Measurements from ENCODE around the gene GPR143. TPM values are rescaled to one million over a fixed set of nuclear protein-coding genes. Genes with fewer than 3 reads are reported as not detected.
"Not testable (repeated sequence)": the region's sequence is repeated elsewhere in the genome, so short reads cannot be mapped to it uniquely, and the experiment has no call there.

GPR143 gene
- total RNA-seq, 1 donor from 2014 or later = 2.2 TPM

DNA sequence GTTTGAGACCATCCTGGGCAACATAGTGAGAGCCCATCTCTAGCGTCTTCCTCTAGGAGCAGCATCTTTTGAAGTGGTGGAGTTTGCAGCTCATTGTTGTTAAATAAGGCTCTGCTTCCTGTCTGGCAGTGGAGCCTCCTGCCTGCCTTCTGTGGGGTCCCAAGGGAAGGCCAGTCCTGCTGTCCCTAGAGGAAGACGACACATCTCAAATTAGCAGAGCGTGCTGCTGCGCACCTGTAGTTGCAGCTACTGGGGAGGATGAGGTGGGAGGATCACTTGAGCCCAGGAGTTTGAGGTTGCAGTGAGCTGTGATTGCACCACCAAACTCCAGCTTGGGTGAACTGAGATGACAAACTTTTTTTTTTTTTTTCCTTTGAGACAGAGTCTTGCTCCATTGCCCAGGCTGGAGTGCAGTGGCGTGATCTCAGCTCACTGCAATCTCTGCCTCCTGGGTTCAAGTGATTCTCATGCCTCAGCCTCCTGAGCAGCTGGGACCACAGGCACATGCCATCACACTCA, 2.7 kb upstream of the GPR143 start:
- DNase-seq (ENCODE audit: low read depth in 2 of 2) = not testable (repeated sequence)

DNA sequence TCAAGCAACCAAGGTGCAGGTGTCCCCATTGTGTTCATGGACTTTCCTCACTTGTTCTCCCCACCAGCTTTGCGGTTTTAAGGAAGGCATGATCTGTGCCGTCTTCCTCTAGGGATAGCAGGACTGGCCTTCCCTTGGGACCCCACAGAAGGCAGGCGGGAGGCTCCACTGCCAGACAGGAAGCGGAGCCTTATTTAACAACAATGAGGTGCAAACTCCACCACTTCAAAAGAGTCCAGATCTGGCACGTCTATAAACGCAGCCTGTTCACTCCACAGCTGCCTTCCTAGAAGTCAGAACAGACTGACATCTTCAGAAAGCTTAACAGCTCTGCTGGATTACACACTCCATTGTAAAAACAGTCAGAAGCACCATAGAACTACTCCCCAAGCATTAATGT, 1.7 kb upstream of the GPR143 start:
- DNase-seq (ENCODE audit: low read depth in 2 of 2) = peak in 1 of 2 donors; percentile 47

DNA sequence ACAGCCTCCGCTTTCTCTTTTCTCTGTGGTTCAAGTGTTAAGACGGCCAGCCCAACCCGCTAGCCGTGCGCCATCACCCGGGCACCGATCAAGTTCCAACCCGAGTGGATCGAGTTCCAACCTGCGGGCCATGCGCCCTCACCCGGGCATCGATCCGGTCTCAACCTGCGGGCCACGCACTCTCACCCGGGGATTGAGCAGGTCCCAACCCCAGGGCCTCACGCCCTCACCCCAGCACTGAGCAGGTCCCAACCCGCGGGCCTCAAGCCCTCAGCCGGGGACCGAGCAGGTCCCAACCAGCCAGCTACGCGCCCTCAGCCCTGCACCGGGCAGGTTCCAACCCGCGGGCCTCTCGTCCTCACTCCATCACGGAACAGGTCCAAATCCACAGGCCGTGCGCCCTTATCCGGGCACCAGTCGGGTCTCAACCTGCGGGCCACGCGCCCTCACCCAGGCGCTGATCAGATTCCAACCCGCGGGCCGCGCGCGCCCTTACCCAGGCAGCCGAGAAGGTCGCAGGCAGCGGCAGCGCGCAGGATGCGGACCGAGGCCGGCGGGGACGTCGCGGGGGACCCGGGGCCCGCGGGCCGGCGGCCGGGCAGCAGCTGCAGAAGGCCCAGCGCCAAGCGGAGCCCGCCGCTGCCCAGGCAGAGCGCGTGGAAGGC, 443 bp downstream of the GPR143 start:
- DNase-seq (ENCODE audit: low read depth in 2 of 2) = no peak

DNA sequence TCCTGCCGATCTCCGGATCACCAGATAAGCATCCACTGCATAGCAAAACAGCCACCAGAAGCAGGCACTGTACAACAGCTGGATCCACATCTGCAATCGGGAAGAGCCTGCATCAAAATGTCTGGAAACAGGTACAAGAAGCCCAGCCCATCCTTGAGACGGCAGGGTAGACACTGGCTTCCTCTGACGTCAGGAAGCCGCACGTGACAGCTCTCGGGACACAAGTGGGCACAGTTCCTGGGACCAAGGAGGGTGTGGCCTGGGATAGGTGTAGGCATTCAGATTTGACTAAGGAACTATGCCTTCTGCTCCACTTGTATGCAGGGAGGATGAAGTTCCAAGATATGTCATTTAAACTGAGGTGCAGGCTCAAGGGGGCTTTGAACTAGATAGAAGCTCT, 6.3 kb downstream of the GPR143 start:
- no peak for DNase-seq (ENCODE audit: low read depth in 2 of 2)

DNA sequence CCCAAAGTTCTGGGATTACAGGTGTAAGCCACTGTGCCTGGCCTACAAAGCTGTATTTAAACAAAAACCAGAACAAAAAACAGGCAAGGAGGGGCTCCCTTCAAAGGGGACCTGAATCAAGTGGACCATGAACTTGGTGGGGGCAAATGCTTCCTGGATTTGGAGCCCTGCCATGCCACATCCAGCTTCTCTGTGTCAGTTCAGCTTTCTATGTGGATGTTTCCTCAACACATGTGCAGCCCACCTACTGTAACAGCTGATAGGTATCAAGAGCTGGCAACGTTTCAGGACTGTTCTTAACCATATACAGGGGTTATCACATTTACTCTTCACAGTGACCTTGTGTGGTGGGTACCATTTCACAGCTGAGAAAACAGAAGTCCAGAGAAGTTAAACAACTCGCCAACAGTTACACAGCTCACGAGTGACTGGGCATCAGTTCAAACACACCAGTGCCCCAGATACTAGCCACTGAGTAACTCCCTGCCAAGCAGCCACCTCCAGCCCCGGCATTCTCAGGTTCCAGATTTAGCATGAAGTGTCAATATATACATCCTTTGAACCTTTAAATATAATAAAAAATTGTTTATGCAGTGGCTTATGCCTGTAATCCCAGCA, 7.5 kb downstream of the GPR143 start:
- DNase-seq (ENCODE audit: low read depth in 2 of 2) = no peak

DNA sequence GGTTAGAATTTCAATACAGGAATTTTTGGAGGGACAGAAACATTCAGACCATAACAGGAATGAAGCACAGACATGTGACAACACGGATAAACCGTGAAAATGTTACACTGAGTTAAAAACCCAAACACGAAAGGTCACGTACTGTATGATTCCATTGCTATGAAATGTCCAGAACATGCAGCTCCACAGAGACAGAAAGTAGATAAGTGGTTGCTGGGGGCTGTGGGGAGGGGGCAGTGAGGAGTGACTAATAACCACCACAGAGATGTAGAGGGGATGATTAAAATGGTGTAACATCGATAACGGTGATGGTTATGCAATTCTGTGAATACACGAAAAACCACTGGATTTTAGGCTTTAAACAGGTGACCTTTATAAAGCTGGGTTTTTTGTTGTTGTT, 8.3 kb downstream of the GPR143 start:
- no peak for DNase-seq (ENCODE audit: low read depth in 2 of 2)

DNA sequence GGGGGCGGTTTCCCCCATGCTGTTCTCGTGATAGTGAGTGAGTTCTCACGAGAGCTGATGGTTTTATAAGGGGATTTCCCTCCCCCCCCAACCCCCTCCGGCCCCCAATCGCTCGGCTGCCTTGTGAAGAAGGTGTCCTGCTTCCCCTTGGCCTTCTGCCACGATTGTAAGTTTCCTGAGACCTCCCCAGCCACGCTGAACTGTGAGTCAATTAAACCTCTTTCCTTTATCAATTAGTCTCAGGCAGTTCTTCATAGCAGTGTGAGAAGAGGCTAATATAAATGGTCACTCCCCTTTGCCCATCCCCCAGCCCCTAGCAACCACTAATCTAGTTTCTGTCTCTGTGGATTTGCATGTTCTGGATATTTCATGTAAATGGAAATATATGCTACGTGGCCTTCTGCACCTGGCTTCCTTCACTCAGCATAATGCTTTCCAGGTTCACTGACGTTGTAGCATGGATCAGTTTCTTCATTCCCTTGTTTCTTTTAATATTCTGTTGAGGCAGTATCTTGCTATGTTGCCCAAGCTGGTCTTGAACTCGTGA, 16.4 kb downstream of the GPR143 start:
- peak; percentile 23 to 63 for DNase-seq (ENCODE audit: low read depth in 2 of 2)

DNA sequence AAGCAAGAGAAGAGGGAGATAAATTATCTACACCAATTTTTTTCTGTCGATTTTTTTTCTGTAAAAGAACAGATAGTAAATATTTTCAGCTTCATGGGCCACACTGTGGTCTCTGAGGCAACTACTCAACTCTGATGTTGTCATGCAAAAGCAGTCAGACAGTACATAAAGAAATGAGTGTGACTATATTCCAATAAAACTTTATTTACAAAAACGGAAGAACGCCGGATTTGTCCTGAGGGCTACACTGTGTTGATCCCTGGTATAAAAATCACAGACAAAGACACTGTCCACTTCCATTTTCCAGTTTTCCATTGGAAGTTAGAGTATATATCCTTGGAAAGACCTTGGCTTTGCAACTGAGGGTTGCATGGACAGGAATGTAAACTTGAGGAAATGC, 18.0 kb downstream of the GPR143 start:
- DNase-seq (ENCODE audit: low read depth in 2 of 2) = no peak

DNA sequence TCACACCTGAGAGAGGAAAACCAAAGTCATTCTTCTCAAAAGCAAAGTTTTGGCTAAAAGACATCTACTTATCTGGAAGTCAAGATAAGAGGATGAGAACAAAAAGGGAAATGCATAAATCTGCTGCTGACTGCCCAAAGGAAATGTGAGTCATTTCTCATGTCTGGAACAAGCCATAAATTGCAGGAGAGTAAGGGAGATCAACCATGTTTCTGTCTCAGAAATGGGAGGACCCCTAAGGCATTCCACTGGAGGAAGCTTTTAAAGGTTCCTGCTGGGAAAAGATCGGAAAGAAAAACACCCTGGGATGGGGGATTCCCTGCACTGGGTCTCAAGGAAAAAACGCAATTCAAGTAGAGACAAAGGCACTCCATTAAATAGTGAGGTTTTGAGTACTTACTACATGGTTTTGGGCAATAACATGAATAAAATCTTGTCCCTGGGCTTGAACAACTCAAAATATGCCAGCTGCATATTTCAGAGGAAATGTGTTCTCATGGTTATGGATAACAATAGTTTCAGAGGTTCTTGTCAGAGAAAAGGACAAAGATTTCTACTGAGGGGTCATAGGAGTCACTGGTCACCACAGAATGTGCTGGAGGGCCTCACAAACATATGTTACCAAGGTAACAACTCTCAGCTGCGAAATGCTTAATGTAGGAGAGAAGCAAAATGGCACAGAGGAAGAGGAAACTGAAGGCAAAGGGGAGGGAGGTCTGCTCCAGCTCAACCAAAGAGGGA, 19.3 kb downstream of the GPR143 start:
- DNase-seq (ENCODE audit: low read depth in 2 of 2) = peak; percentile 90 to 92

DNA sequence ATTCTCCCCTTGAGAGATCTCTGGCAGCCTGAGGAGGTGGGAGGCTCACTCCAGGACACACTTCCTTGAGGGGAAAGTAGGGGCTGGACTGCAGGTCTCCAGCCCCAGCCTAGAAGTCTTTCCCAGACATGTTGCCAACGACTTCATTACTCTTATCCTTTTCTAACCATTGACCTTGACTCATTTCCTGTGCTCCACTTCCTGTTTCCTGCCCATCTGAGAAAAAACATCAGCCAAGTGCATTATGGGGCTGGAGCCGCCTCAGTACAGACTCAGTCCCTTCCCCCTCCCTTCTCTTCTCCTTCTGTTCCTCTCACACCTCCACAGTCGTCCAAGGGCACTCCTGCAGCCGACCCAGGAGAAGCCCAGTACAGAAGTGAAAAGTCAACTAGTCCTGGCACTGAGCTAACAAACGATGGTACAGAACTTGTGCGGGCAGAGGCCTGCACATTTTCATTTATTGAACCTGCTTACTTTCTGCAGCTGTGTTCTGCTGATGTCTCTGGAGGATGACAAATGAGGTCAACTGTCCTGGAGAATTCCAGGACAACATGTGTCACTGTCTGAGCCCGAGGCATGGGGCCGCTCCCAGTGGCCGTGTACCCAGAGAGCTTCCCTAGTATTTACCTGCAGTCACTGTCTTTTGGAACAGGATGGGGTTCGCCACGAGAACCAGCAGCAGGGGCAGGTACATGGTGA, 20.1 kb downstream of the GPR143 start:
- peak; percentile 77 to 95 for DNase-seq (ENCODE audit: low read depth in 2 of 2)

DNA sequence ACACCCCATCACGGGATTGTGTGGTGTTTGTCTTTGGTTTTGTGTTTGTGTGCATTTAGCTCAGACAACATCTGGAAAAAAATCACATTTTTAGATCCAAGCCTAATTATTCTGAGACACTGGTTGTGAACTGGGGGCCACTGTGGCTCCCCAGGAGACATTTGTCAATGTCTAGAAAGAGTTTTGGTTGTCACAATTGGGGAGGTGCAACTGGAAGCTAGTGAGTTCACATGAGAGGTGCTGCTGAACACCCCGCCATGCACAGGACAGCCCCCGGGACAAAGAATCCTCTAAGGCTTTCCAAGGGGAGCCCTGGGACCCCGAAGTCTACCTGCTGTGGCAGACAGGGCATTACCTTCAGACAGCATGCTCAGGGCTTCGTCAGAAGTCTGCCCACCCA, 26.5 kb downstream of the GPR143 start:
- DNase-seq (ENCODE audit: low read depth in 2 of 2) = no peak

DNA sequence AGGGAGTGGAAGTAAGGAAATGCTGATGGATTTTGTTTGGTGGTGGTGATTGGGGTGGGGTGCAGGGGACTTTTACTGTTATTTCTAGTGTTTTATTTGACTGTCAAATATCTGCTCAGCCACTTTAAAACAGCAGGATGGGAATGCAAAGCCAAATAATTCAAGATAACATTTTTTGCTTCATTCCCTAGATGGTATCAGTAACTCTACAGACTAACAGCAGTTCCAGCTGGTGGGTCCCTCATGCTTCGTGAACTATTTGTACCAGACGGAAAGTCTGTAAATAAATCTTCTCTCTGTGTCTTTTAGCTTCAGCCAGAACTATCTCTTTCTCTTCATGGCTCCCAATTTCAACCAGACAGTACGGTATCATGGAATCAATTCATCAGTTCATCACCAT, 27.5 kb downstream of the GPR143 start:
- DNase-seq (ENCODE audit: low read depth in 2 of 2) = no peak

DNA sequence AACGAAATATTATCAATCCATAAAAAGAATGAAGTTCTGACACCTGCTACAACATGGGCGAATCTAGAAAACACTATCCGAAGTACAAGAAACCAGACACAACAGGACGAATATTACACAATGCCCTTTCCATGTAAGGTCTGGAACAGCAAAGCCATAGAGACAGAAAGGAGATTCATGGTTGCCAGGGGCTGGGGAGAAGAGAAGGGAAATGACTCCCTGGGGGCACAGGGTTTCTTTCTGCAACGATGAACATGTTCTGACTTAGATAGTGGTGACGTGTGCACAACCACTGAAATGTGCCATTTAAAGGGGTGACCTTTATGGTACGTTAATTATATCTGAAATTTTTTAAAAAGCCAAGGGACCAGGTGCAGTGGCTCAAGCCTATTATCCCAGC, 28.3 kb downstream of the GPR143 start:
- no peak for DNase-seq (ENCODE audit: low read depth in 2 of 2)

DNA sequence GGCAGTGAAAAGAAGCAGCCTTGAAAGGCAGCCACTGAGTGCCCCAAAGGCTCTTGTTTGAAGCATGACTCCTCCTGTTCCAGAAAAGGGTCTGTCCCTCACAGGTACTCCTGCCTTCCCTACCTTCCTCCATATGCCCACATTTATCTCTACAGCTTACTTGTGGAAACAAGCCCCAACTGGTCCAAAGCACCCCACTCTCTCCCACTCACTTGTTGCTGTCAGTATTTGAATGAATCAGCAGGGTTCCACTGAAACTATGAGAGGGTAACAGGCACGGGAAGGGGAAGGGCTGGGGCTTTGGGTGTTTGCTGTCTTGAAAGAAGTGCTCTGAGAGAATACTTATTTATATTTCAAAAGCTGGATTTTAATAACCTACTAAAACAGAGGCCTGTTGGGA, 34.9 kb downstream of the GPR143 start:
- DNase-seq (ENCODE audit: low read depth in 2 of 2) = no peak

DNA sequence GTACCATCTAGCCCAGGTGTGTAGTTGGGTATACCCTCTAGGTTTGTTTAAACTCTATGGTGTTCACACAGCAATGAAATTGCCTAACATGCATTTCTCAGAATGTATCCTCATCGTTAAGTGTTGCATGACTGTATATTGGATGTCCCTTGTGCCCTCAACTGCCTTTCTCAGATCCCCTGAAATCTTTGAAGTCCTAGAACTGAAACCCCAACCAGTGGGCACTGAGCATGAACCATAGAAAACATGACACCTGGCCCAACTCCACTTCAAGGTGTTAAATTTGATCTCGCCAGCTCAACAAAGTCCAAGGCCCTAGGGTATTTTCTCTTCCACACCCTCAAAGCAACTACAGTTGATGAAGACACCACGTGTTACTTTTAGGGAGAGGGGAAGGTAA, 35.6 kb downstream of the GPR143 start:
- no peak for DNase-seq (ENCODE audit: low read depth in 2 of 2)

DNA sequence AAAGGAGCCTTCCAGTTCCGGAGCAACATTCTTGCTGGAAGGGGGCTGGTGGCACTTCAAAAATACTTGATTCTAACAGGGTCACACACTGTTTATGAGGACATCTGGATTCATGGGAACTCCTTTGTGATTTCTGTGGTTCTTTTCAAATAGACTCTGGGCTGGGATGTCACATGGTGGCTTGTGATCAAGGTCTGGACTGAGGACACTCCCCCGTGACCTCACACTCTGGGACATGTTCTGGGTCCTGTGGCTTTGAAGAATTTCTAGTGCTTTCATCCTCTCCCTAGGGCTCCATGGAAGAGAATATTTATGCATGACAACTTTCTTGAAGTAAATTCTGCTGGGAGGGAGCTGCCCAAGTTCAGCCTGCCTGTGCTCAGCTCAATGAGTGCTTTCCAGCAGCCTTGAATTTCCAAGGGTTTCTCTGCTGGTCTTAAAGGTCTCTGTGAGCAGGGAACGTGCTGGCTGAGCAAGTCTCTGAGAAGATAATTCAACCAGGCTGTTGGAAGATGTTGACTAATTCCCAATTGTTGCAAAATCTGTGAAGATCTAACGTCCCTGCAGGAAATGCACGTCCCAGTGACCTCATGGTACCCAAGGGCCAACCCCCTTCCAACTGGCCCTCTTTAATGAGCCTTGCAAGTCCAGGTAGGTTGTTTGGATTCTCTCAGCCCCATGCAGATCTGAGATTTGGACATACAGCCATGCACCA, 36.3 kb downstream of the GPR143 start:
- no peak for DNase-seq (ENCODE audit: low read depth in 2 of 2)

DNA sequence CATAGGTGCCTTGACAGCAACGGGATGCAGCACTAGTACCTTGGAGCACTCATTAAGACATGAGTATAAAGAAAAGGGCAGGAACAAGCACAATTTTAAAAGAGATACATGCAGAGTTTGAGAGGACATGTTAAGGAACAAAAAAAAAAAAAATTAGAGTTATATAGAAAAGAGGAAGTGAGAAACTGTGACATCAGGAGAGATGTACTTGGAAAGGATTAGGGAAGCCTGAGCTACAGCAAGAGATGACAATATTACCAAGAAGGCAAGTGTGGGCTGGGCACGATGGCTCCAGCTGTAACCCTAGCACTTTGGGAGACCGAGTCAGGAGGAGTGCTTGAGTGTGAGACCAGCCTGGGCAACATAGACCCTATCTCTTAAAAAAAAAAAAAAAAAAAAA, 37.4 kb downstream of the GPR143 start:
- DNase-seq (ENCODE audit: low read depth in 2 of 2) = no peak

DNA sequence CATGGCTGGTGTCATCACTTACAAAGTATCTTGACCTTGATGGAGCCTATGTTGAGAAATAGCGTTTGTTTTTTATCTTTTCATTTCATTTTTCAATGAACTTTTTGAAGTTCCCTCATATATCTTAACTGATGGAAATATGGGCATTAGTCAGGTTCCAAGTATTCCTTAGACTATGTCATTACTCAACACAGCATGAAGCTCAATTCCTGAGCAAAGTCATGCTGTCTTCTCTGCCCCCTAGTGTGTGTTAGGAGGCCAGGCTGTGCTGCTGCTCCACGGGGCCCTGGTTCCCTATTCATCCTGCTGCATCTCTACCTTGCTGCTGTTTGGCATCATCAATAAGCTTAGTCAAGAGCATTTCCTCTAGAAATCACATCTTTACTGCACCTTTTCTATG, 40.9 kb downstream of the GPR143 start:
- no peak for DNase-seq (ENCODE audit: low read depth in 2 of 2)

DNA sequence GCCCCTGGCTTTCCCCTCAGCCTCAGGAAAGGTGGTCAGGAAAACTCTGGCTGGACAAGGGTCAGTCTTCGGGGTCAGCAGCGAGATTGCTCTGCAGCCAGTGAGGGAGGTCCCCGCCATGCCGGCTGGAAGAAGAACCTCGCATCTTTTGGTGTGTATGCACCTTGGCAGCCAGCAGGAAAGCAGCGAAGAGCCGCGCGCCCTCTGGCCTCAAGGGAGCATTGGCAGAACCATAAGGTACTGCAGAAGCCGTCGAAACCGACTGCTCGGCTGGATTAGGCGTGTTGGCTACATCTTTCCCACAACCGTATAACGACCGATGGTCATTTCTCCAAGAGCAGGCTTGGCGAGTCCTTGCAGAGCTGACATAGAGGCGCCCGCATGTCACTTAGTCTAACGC, 48.3 kb downstream of the GPR143 start:
- no peak for DNase-seq (ENCODE audit: low read depth in 2 of 2)

DNA sequence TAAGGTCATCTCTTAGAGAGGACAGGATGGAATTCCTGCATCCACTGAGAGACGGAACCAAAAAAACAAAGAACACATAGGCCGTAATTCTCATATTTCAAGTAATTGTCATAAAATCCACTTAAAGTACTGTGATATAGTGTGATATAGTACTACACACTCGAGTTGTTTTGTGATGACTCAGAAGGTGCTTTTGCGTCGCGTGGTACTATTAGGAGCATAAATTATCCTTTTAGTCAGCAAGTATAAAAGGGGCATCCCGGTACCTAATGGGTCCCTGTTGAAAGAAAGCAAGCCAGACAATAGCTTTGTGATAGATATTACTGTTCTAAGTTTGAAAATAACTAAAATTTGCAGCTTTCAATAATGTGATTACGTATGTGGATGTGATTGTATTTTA, 55.3 kb downstream of the GPR143 start:
- no peak for DNase-seq (ENCODE audit: low read depth in 2 of 2)

DNA sequence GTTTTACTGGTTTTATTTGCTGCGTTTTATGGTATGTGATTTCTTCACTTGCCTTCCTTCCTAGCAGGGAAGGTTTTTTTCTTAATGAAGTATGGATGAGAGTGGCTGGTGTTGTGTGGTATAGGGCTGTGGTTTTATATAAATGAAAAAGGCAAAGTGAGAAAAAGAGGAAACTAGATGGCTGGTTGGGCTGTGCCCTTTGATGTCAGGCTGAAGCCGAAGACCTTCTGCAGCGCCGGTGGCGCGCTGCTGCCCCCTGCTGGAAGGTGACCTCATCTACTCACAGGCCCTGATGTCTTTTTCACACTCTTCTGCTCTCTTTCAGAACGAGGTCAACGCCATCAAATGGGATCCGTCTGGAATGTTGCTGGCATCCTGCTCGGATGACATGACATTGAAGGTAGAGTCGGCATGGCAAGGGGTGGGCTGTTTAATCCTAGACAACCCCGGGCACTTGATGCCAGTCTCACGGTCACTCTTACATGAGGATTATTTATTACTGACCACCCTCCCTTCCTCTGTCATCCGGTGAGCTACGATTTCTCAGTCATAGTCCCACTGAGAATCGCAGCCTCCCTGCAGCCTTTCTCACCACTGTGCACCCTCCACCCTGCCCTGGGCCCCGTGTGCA, 56.6 kb downstream of the GPR143 start:
- DNase-seq (ENCODE audit: low read depth in 2 of 2) = peak; percentile 67 to 82
